Mesodermal cell (in vitro differentiated cells): ENCODE results near the gene JAKMIP3.

Experiments
- H3K27ac ChIP-seq: 2 replicates; pipeline ENCODE4 v1.7.0; 2013; ENCODE audit warnings: mild to moderate bottlenecking, low read depth, low read length, moderate library complexity; ENCODE audit not compliant: severe bottlenecking
- H3K36me3 ChIP-seq: 2 replicates; pipeline ENCODE4 v1.7.1; 2013; ENCODE audit warnings: mild to moderate bottlenecking, low read length, moderate library complexity; ENCODE audit not compliant: control insufficient read depth, insufficient read depth
- H3K4me1 ChIP-seq: one replicate; pipeline ENCODE4 v1.7.1; 2013; ENCODE audit warnings: mild to moderate bottlenecking, low read length; ENCODE audit not compliant: insufficient read depth, control insufficient read depth, poor library complexity, severe bottlenecking
- H3K4me3 ChIP-seq: 2 replicates; pipeline ENCODE4 v1.7.0; 2013; ENCODE audit warnings: low read length, control low read depth, mild to moderate bottlenecking; ENCODE audit not compliant: insufficient read depth, poor library complexity, severe bottlenecking; ENCODE audit errors: extremely low read depth
- H3K9me3 ChIP-seq: 2 replicates; pipeline ENCODE4 v1.7.1; 2013; ENCODE audit warnings: mild to moderate bottlenecking, low read length, moderate library complexity; ENCODE audit not compliant: control insufficient read depth
- WGBS, 2 experiments: methylation state at CpG; one replicate each; pipeline ENCODE4 v1.1.5; 2013; ENCODE audit warnings: missing lambda C conversion rate in 2 of 2; ENCODE audit not compliant: insufficient coverage in 2 of 2; 5-methylcytosine and 5-hydroxymethylcytosine counted together

JAKMIP3 gene

DNA sequence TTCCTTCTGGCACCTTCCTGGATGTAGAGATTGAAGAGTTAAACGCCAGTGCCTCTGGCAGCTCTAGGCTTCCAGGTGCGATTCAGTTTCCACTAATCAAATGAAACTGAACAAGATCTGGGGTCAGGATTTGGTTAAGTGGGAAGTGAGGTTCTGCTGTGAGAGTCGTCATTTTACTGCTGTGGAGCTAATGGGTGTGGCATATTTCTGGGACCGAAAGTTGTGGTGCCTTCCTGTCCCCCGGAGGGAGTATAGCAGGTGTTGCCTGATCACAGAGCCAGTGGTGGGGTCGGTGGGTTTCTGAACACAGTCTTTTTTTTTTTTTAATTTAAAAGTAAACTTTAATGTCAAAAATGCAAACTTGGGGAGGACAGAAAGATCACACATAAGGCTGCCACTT, 37.0 kb upstream of the JAKMIP3 start:
- Histone ChIP-seq H3K9me3 (no peaks in the 10 kb centered on the region), H3K4me1 (no peaks in the 10 kb centered on the region), H3K36me3 (no peaks in the 10 kb centered on the region), H3K27ac (no peak overlapping the region), H3K4me3 (no peak overlapping the region)
- WGBS, 2 experiments, result 90 to 94% methylated on average over 1 to 4 of the region's 6 CpGs

GRCh38 chr10:132030898-132031463, 34.8 kb upstream of the JAKMIP3 start:
- no peaks in the 10 kb centered on the region for H3K9me3 ChIP-seq
- H3K4me1 ChIP-seq, result no peaks in the 10 kb centered on the region
- WGBS, 2 experiments, result 92 to 94% methylated on average over 8 to 9 of the region's 12 CpGs
- no peaks in the 10 kb centered on the region for H3K36me3 ChIP-seq
- H3K27ac ChIP-seq, result no peak overlapping the region
- H3K4me3 ChIP-seq, result no peak overlapping the region

GRCh38 chr10:132033632-132034031, 32.1 kb upstream of the JAKMIP3 start:
- Histone ChIP-seq H3K36me3 (no peaks in the 10 kb centered on the region), H3K9me3 (no peaks in the 10 kb centered on the region), H3K27ac (no peak overlapping the region), H3K4me3 (no peak overlapping the region), H3K4me1 (peaks cover 6% of the 10 kb centered on the region)
- 83 to 86% methylated on average over 4 to 5 of the region's 5 CpGs for WGBS, 2 experiments

DNA sequence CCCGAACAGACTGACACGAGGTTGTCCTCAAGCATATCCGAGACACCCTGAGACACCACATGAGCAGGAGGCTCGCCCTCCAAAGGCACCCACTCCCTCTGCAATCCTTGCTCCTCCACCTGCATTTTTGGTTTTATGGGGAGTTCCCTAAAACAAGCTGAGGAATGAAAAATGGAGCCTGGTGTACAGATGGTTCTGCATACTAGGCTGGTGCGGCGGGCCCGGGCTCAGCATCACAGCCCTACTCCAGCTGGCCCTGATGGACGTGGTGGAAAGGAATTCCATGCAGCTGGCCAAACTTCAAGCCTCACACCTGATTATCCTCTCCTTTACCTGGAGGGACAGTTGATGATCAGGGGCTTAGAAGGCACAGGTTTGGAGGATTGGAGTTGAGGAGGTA, 30.3 kb upstream of the JAKMIP3 start:
- Histone ChIP-seq H3K4me3 (no peak overlapping the region), H3K36me3 (no peaks in the 10 kb centered on the region), H3K4me1 (peaks cover 6% of the 10 kb centered on the region), H3K9me3 (no peaks in the 10 kb centered on the region), H3K27ac (no peak overlapping the region)
- WGBS, 2 experiments, result 88 to 96% methylated on average over 4 to 5 of the region's 8 CpGs

DNA sequence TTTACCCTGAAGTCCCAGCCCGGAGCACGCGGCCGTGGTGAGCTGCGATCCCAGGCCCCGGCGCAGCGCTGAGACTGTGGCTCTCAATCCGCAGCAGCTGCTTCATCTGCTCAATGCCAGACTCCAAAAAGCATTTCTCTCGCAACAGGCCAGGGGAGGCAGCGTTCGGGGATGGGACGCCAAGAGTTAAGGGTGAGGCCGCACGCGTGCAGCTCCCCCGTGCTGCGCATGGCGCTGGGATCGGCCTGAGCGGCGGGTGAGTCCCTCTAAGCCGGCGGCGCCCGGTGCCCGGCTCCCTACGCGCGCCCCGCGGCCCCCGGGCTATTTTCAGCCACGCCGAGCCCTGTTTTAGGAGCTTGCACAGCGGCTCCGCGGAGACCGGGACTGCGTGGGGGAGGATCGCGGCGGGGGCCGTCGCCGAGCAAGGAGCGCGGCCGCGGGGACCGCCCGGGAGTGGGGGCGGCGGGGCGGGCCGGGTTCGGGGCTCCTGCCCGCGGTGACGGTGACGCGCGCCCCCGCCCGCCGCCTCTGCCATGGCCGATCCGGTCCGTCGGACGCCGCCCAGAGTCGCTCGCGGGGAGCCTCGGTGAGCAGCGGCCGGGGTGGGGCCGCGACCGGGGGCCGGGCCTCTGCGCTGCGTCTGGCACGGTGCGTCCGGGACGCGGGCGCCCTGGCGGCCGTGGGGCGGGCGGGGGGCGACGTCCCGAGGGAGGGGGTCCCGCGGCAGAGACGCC, 29.4 kb upstream of the JAKMIP3 start:
- H3K4me1 ChIP-seq, result peaks cover 6% of the 10 kb centered on the region
- H3K4me3 ChIP-seq, result peak overlapping the region; percentile 29
- no peaks in the 10 kb centered on the region for H3K36me3 ChIP-seq
- H3K27ac ChIP-seq, result no peak overlapping the region
- 0 to 1% methylated on average over 68 to 99 of the region's 100 CpGs for WGBS, 2 experiments
- H3K9me3 ChIP-seq, result no peaks in the 10 kb centered on the region

- Histone ChIP-seq H3K4me1 (peaks cover 6% of the 10 kb centered on the region), H3K4me3 (peak overlapping the region; percentile 18), H3K9me3 (no peaks in the 10 kb centered on the region), H3K36me3 (no peaks in the 10 kb centered on the region), H3K27ac (no peak overlapping the region)
- 3 to 4% methylated on average over 38 to 41 of the region's 44 CpGs for WGBS, 2 experiments
These were observed 28.7 kb upstream of the JAKMIP3 start for GRCh38 chr10:132036887-132037675.

DNA sequence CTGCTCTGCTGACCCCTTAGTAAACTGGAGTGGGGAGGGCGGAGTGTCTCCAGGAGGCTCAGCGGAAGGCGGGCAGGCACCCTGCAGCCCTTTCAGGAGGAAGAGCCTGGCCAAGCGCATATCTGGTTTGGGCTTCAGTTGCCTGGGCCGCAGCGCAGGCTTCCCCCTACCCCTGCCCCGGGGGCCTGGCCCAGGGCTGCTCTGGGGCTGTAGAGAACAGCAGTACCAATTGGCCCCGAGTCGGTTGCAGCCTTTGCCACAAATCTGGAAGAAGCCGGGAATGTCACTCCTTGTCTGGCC, 28.1 kb upstream of the JAKMIP3 start:
- peaks cover 6% of the 10 kb centered on the region for H3K4me1 ChIP-seq
- H3K9me3 ChIP-seq, result no peaks in the 10 kb centered on the region
- H3K4me3 ChIP-seq, result no peak overlapping the region
- no peaks in the 10 kb centered on the region for H3K36me3 ChIP-seq
- H3K27ac ChIP-seq, result no peak overlapping the region
- 10 to 11% methylated on average over 7 of the region's 10 CpGs for WGBS, 2 experiments

DNA sequence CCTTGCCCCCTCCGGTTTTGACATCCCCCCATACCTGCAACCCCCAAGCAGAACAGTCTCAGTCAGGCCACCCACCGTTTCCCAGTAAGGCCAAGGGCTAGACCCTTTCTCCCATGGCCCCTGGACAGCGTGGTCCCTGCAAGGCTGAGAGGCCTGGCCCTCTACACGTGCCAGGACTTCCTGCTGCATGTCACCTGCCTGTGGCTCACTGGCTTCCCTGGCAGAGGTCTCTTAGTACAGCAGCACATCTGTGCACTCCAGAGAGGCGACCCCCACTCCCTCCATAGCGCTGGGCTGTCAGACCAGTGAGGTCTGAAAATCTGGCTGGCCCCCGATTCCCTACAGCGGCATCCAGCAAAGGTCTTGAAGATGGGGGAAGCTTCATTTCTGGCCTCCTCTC, 26.4 kb upstream of the JAKMIP3 start:
- Histone ChIP-seq H3K36me3 (no peaks in the 10 kb centered on the region), H3K9me3 (no peaks in the 10 kb centered on the region), H3K27ac (no peak overlapping the region), H3K4me3 (no peak overlapping the region), H3K4me1 (peaks cover 6% of the 10 kb centered on the region)
- WGBS, 2 experiments, result 93 to 95% methylated on average over 4 to 7 of the region's 8 CpGs

DNA sequence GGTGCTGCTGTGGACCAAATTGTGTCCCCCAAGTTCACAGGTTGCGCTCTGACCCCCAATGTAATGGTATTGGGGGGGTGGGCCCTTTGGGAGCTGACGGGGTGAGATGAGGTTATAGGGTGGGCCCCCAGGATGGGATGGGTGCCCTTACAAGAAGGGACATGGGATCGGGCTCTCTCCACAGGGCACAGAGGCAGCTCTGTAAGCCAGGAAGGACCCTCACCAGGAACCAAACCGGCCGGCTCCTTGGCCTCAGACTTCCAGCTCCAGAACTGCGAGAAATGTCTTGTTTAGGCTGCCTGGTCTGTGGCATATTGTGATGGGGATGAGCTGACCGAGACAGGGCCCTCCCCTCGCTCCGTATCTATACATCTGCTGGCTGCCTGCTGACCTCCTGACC, 25.7 kb upstream of the JAKMIP3 start:
- no peak overlapping the region for H3K27ac ChIP-seq
- peaks cover 6% of the 10 kb centered on the region for H3K4me1 ChIP-seq
- H3K36me3 ChIP-seq, result no peaks in the 10 kb centered on the region
- H3K9me3 ChIP-seq, result no peaks in the 10 kb centered on the region
- WGBS, 2 experiments, result 66 to 89% methylated on average over 1 to 8 of the region's 9 CpGs
- H3K4me3 ChIP-seq, result no peak overlapping the region

GRCh38 chr10:132041340-132041739, 24.4 kb upstream of the JAKMIP3 start:
- H3K27ac ChIP-seq, result no peak overlapping the region
- 91 to 94% methylated on average over 6 to 13 of the region's 15 CpGs for WGBS, 2 experiments
- H3K9me3 ChIP-seq, result no peaks in the 10 kb centered on the region
- H3K36me3 ChIP-seq, result no peaks in the 10 kb centered on the region
- H3K4me3 ChIP-seq, result no peak overlapping the region
- H3K4me1 ChIP-seq, result peaks cover 6% of the 10 kb centered on the region
